Measurements from ENCODE around the gene SPAST.
"Not testable (repeated sequence)": the region's sequence is repeated elsewhere in the genome, so short reads cannot be mapped to it uniquely, and the experiment has no call there.

Gene SPAST

GRCh38 chr2:32128636-32129035 is 65.3 kb downstream of the SPAST start:
- no peak for DNase-seq

GRCh38 chr2:32129086-32129485 is 65.7 kb downstream of the SPAST start:
- no peak for DNase-seq

- DNase-seq, result no peak
These were observed 72.1 kb downstream of the SPAST start for GRCh38 chr2:32135409-32135808.

- DNase-seq, result no peak
These were observed 72.7 kb downstream of the SPAST start for GRCh38 chr2:32136097-32136496.

GRCh38 chr2:32151544-32151943 is 88.2 kb downstream of the SPAST start:
- not testable (repeated sequence) for DNase-seq

GRCh38 chr2:32159678-32160077 is 96.3 kb downstream of the SPAST start:
- DNase-seq, result no peak

GRCh38 chr2:32161296-32161695 is 97.9 kb downstream of the SPAST start:
- DNase-seq, result no peak

- DNase-seq, result not testable (repeated sequence)
These were observed 100.9 kb downstream of the SPAST start for GRCh38 chr2:32164254-32164653.

GRCh38 chr2:32165027-32165347 is 101.6 kb downstream of the SPAST start:
- not testable (repeated sequence) for DNase-seq

GRCh38 chr2:32166115-32166574 is 102.8 kb downstream of the SPAST start:
- DNase-seq, result no peak

GRCh38 chr2:32168513-32168912 is 105.2 kb downstream of the SPAST start:
- no peak for DNase-seq

GRCh38 chr2:32172870-32173269 is 109.5 kb downstream of the SPAST start:
- DNase-seq, result no peak

GRCh38 chr2:32182667-32183066 is 119.3 kb downstream of the SPAST start:
- DNase-seq, result no peak

- no peak for DNase-seq
These were observed 125.7 kb downstream of the SPAST start for GRCh38 chr2:32189011-32189410.

GRCh38 chr2:32192418-32192817 is 129.1 kb downstream of the SPAST start:
- no peak for DNase-seq

- no peak for DNase-seq
These were observed 137.5 kb downstream of the SPAST start for GRCh38 chr2:32200814-32201213.

- not testable (repeated sequence) for DNase-seq
These were observed 140.1 kb downstream of the SPAST start for GRCh38 chr2:32203428-32203827.

Data from activated gamma-delta T cell (primary cell).